HG03039 (cell line): ENCODE data around the gene CNTN5.

Source experiments
- ATAC-seq: cut with Tn5 transposase; IDR thresholded peaks from one replicate; pipeline ENCODE4 v1.9.1; 2021; ENCODE audit warnings: mild to moderate bottlenecking, moderate library complexity; ENCODE audit not compliant: unreplicated experiment

The CNTN5 gene

GRCh38 chr11:100397401-100397800 lies 1376.7 kb downstream of the CNTN5 start:
- no peak for ATAC-seq

- no peak for ATAC-seq
Measured at GRCh38 chr11:100403816-100404215, 1383.1 kb downstream of the CNTN5 start.

GRCh38 chr11:100404907-100405306 lies 1384.2 kb downstream of the CNTN5 start:
- ATAC-seq = no peak
